Measurements from ENCODE around the gene TPRN.

TPRN gene

DNA sequence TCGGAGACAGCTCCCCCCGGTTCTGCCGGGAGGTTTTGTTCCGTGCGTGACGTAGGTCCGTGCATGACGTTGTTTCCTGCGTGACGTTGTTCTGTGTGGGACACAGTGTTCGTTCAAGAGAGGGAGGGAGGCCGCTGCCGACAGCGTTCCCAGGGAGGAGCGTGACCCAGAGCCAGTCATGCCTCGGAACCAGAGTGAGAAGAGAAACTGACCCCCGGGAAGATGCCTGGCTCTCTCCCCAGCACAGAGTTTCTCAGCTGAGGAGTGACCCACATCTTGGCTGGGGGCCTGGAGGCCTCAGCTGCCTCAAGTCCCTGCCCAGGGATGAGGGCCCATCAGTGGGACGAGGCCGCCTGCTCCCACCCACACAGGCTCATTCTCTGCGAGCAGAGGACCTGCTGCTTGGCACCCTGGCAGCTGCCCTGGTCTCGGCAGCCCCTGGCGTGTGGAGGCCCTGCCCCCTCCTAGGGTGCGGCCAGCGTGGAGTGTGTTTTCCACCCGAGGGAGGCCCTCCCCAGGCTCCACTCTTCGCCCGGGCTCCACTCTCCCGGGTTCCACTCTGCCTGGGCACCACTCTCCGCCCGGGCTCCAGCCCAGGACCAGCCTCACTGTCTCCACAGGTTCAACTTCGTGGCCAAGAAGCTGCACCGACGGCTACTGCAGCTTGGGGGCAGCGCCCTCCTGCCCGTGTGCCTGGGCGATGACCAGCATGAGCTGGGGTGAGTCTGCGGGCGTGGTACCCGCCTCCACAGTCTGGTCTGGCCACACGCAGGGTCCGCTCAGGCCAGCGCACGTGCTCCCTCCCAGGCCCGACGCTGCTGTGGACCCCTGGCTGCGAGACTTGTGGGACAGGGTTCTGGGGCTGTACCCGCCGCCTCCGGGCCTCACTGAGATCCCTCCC lies 12.9 kb upstream of the TPRN start:
- Histone ChIP-seq H3K4me1 (ENCODE audit: insufficient read depth, low read length, severe bottlenecking) (peaks cover 20% of the 10 kb centered on the region), H3K4me3 (ENCODE audit: low read depth, low read length, poor library complexity, severe bottlenecking) (peak overlapping the region; percentile 29), H3K9me3 (ENCODE audit: low read length) (no peaks in the 10 kb centered on the region), H3K4me2 (ENCODE audit: low read length) (peak overlapping the region; percentile 51), H2AFZ (ENCODE audit: low read length) (no peak overlapping the region), H3K9me2 (ENCODE audit: low read depth, low read length) (no peaks in the 10 kb centered on the region), H3K36me3 (ENCODE audit: insufficient read depth, low read length) (peaks cover 11% of the 10 kb centered on the region), H3K79me2 (ENCODE audit: insufficient read depth, low read length) (no peaks in the 10 kb centered on the region), H3K9ac (ENCODE audit: low read length) (peak overlapping the region; percentile 36; the same call in 1 of the 2 replicates), H3F3A (ENCODE audit: insufficient read depth, low read length) (no peaks in the 10 kb centered on the region), H3K27ac (ENCODE audit: low read depth, low read length, poor library complexity, severe bottlenecking) (no peak overlapping the region), H3K27me3 (ENCODE audit: insufficient read depth, low read length) (no peaks in the 10 kb centered on the region), H4K20me1 (ENCODE audit: insufficient read depth, low read length) (no peaks in the 10 kb centered on the region)
- TF ChIP-seq EZH2 (IDR thresholded peaks at IDR 0.05; ENCODE audit: borderline replicate concordance, low read length) = no peak
- no peak for TF ChIP-seq CTCF (IDR thresholded peaks at IDR 0.05; ENCODE audit: low read length)

GRCh38 chr9:137212520-137212919 lies 12.0 kb upstream of the TPRN start:
- Histone ChIP-seq H2AFZ (ENCODE audit: low read length) (no peak overlapping the region), H3K9ac (ENCODE audit: low read length) (no peak overlapping the region), H3K4me2 (ENCODE audit: low read length) (peak overlapping the region; percentile 51; the same call in 1 of the 2 replicates), H3K79me2 (ENCODE audit: insufficient read depth, low read length) (no peaks in the 10 kb centered on the region), H3K27me3 (ENCODE audit: insufficient read depth, low read length) (no peaks in the 10 kb centered on the region), H3K9me2 (ENCODE audit: low read depth, low read length) (no peaks in the 10 kb centered on the region), H4K20me1 (ENCODE audit: insufficient read depth, low read length) (no peaks in the 10 kb centered on the region), H3K4me3 (ENCODE audit: low read depth, low read length, poor library complexity, severe bottlenecking) (peak overlapping the region; percentile 29), H3K4me1 (ENCODE audit: insufficient read depth, low read length, severe bottlenecking) (peaks cover 20% of the 10 kb centered on the region), H3K9me3 (ENCODE audit: low read length) (no peaks in the 10 kb centered on the region), H3K36me3 (ENCODE audit: insufficient read depth, low read length) (peaks cover 13% of the 10 kb centered on the region), H3K27ac (ENCODE audit: low read depth, low read length, poor library complexity, severe bottlenecking) (no peak overlapping the region), H3F3A (ENCODE audit: insufficient read depth, low read length) (no peaks in the 10 kb centered on the region)
- TF ChIP-seq CTCF (IDR thresholded peaks at IDR 0.05; ENCODE audit: low read length) (peak; percentile 36; the same call in 1 of the 2 replicates), EZH2 (IDR thresholded peaks at IDR 0.05; ENCODE audit: borderline replicate concordance, low read length) (no peak)

DNA sequence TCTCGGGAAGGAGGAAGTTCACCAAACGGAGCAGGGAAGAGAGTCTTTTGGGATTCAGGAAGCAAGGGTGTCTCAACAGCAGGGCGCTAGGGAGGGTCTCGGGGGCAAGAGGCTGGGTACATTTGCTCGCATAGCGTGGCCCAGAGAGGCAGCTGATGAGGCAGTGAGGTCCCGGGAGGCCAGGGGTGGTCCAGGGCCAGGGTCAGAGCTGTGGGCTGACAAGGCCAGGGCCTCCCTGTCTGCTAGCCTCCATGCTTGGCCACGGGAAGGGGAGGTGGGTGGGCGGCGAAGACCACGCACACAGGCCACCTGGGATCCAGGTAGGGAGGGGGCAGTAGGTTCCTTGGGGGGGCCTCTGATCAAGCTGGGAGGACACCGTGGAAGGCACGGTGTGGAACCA lies 11.0 kb upstream of the TPRN start:
- Histone ChIP-seq H3K4me1 (ENCODE audit: insufficient read depth, low read length, severe bottlenecking) (peaks cover 18% of the 10 kb centered on the region), H3K9me3 (ENCODE audit: low read length) (no peaks in the 10 kb centered on the region), H3K27me3 (ENCODE audit: insufficient read depth, low read length) (no peaks in the 10 kb centered on the region), H3K27ac (ENCODE audit: low read depth, low read length, poor library complexity, severe bottlenecking) (no peak overlapping the region), H3K36me3 (ENCODE audit: insufficient read depth, low read length) (peaks cover 15% of the 10 kb centered on the region), H3K79me2 (ENCODE audit: insufficient read depth, low read length) (0 out of 2 replicates have a peak, but pooled peaks cover under 1% of the 10 kb centered on the region), H3K9ac (ENCODE audit: low read length) (no peak overlapping the region), H3K9me2 (ENCODE audit: low read depth, low read length) (no peaks in the 10 kb centered on the region), H4K20me1 (ENCODE audit: insufficient read depth, low read length) (no peaks in the 10 kb centered on the region), H2AFZ (ENCODE audit: low read length) (no peak overlapping the region), H3K4me3 (ENCODE audit: low read depth, low read length, poor library complexity, severe bottlenecking) (no peak overlapping the region), H3K4me2 (ENCODE audit: low read length) (no peak overlapping the region), H3F3A (ENCODE audit: insufficient read depth, low read length) (no peaks in the 10 kb centered on the region)
- no peak for TF ChIP-seq EZH2 (IDR thresholded peaks at IDR 0.05; ENCODE audit: borderline replicate concordance, low read length)
- TF ChIP-seq CTCF (IDR thresholded peaks at IDR 0.05; ENCODE audit: low read length) = no peak

All from OCI-LY1 (cell line).